ENCODE results near the gene SERPINH1. TPM values are rescaled to one million over a fixed set of nuclear protein-coding genes. Genes with fewer than 3 reads are reported as not detected.

The SERPINH1 gene
- total RNA-seq, 3 donors from 2014 or later = 168 to 264 (median 259) TPM

- Histone ChIP-seq H3K4me3 (peak overlapping the region in 2 of 3 donors; percentile 1 to 51), H3K27ac (peak overlapping the region; percentile 99), H3K36me3 (no peaks in the 10 kb centered on the region), H3K4me1 (peaks cover 14 to 24% of the 10 kb centered on the region in 2 donors), H3K27me3 (no peaks in the 10 kb centered on the region), H3K9me3 (no peaks in the 10 kb centered on the region)
- peak in 1 of 2 donors; percentile 58 for DNase-seq (ENCODE audit: low spot score in 2 of 2)
- intact Hi-C loops (cut with DNase I; ENCODE audit: low total_unique reads) = no loop called here
- TF ChIP-seq CTCF (IDR thresholded peaks at IDR 0.05) = no peak
- no peak for TF ChIP-seq POLR2A (IDR thresholded peaks at IDR 0.05)
- TF ChIP-seq POLR2AphosphoS5 (IDR thresholded peaks at IDR 0.05) = no peak
Measured at GRCh38 chr11:75557666-75558494, 4.2 kb upstream of the SERPINH1 start.

- Histone ChIP-seq H3K9me3 (no peaks in the 10 kb centered on the region), H3K36me3 (no peaks in the 10 kb centered on the region), H3K4me1 (peaks cover 19 to 33% of the 10 kb centered on the region in 2 donors), H3K4me3 (peak overlapping the region in 2 of 3 donors; percentile 16 to 51), H3K27me3 (no peaks in the 10 kb centered on the region), H3K27ac (peak overlapping the region; percentile 99)
- TF ChIP-seq POLR2AphosphoS5 (IDR thresholded peaks at IDR 0.05) (no peak), CTCF (IDR thresholded peaks at IDR 0.05) (no peak), POLR2A (IDR thresholded peaks at IDR 0.05) (no peak)
- intact Hi-C loops (cut with DNase I; ENCODE audit: low total_unique reads) = no loop called here
- no peak for DNase-seq (ENCODE audit: low spot score in 2 of 2)
Measured at GRCh38 chr11:75558939-75559843, 2.9 kb upstream of the SERPINH1 start.

GRCh38 chr11:75560644-75561043 lies 1.4 kb upstream of the SERPINH1 start:
- no peaks in the 10 kb centered on the region for H3K36me3 ChIP-seq
- TF ChIP-seq CTCF (IDR thresholded peaks at IDR 0.05) = no peak
- TF ChIP-seq POLR2AphosphoS5 (IDR thresholded peaks at IDR 0.05) = no peak
- no peak for TF ChIP-seq POLR2A (IDR thresholded peaks at IDR 0.05)
- DNase-seq (ENCODE audit: low spot score in 2 of 2) = no peak
- H3K27ac ChIP-seq = peak overlapping the region; percentile 99
- no peaks in the 10 kb centered on the region for H3K9me3 ChIP-seq
- peaks cover 19 to 38% of the 10 kb centered on the region in 2 donors for H3K4me1 ChIP-seq
- intact Hi-C loops (cut with DNase I; ENCODE audit: low total_unique reads) = loop anchor here (1.0 kb wide), 1 partner anchor 21 kb away; no protein-coding TSS in a partner anchor
- H3K27me3 ChIP-seq = no peaks in the 10 kb centered on the region
- H3K4me3 ChIP-seq = no peak overlapping the region

GRCh38 chr11:75561426-75562047 lies 516 bp upstream of the SERPINH1 start:
- H3K27me3 ChIP-seq = no peaks in the 10 kb centered on the region
- TF ChIP-seq CTCF (IDR thresholded peaks at IDR 0.05) (no peak), POLR2AphosphoS5 (IDR thresholded peaks at IDR 0.05) (no peak), POLR2A (IDR thresholded peaks at IDR 0.05) (no peak)
- DNase-seq (ENCODE audit: low spot score in 2 of 2) = no peak
- no peaks in the 10 kb centered on the region for H3K9me3 ChIP-seq
- H3K4me3 ChIP-seq = peak overlapping the region; percentile 66 to 99 (median 92)
- no peaks in the 10 kb centered on the region for H3K36me3 ChIP-seq
- peak overlapping the region; percentile 99 for H3K27ac ChIP-seq
- intact Hi-C loops (cut with DNase I; ENCODE audit: low total_unique reads) = loop anchor here (1.0 kb wide), 1 partner anchor 20 kb away; no protein-coding TSS in a partner anchor
- peaks cover 26 to 45% of the 10 kb centered on the region in 2 donors for H3K4me1 ChIP-seq
